Inflammatory macrophage (primary cell): ENCODE measurements around the gene CERT1.

Source experiments
- DNase-seq, 2 donors: peaks; one replicate each; pipeline ENCODE4 v3.0.0-alpha.2; 2020 to 2022

CERT1 gene

DNA sequence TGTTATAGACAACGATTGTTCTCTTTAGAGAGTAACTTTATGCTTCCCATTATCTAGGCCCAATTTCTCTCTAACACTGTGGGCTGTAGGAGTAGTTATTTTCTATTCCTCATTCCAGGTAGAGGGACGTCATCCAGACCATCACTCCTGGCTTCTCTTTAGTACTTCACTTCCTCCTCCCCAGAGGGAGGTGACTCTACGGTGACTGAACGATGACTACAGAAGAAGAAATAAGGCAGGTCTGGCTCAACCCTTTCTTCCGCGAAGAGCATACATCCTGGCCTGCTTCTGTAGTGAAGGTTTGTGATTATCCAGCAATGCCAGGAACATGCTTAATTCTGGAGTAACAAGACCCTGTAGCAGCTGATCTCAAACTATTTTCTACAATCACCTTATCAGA is 123.6 kb downstream of the CERT1 start:
- no peak for DNase-seq

DNA sequence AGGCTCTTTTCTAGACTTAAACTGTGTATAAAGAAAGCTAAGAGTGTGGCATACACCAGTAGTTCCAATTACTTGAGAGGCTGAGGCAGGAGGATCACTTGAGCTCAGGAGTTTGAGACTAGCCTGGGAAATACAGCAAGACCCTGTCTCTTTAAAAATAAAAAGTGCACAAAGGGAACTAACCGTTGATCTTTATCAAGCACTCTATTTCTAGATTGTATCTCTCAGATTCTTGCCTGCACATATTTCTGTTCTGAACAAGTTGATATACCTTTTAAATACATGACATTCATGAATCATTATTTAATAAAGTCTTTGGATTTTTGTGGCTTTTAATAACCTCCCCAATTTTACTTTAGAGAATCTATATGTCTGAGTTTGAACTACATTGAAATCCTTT is 127.2 kb downstream of the CERT1 start:
- DNase-seq: no peak

DNA sequence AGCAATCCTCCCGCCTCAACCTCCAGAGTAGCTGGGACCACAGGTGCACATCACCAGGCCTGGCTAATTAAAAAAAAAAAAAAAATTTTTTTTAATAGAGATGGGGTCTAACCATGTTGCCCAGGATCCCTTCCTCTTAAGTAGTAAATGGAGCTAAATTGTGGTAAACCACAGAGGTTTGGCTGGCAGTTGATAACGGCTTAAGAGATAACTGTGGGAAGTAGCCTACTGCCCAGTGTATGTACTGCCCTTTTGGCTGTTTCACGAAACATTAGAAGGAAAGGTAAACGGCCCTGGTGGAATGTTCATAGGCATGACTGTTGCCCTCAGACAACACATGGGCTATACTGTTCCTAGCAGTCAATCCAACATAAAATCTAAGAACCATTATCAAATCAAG is 130.0 kb downstream of the CERT1 start:
- DNase-seq: no peak

DNA sequence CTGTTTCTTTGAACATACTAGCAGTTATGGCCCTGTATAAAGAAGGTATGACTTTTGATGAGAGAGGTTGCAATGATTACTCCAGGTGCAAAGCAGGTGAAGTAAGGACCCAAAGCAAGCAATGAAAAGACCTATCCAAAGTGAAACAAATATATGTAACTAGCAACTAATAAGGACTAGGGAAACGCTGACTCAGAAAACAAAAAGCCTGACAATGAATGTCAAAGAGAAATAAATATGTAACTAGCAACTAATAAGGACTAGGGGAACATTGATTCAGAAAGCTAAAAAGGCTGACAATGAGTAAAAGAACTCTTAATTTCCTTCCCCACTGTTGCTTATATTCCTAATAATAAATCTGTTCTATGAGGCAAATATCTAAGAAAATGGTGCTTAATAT is 131.3 kb downstream of the CERT1 start:
- no peak for DNase-seq

DNA sequence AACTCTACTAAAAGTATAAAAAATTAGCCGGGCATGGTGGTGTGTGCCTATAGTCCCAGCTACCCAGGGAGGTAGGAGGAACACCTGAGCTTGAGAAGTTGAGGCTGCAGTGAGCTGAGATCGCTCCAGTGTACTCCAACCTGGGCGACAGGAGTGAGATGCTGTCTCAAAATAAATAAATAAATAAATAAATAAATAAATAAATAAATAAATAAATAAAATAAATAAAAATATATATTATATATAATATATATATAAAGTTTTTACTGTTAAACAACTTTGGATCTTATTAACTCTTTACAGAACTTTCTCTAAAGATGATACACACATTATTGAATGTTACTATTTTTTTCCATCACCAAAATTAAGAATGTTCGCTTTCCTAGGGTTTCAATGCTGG is 136.0 kb downstream of the CERT1 start:
- DNase-seq: no peak

DNA sequence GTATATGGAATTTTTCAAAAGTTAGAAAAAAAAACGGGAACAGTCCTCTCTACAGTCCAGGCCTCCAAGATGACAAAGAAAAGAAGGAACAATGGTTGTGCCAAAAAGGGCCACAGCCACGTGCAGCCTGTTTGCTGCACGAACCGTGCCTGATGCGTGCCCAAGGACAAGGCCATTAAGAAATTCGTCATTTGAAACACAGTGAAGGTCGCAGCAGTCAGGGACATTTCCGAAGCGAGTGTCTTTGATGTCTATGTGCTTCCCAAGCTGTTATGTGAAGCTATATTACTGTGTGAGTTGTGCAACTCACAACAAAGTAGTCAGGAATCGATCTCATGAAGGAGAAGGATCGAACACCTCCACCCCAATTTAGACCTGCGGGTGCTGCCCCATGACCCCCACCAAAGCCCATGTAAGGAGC is 137.0 kb downstream of the CERT1 start:
- no peak for DNase-seq

DNA sequence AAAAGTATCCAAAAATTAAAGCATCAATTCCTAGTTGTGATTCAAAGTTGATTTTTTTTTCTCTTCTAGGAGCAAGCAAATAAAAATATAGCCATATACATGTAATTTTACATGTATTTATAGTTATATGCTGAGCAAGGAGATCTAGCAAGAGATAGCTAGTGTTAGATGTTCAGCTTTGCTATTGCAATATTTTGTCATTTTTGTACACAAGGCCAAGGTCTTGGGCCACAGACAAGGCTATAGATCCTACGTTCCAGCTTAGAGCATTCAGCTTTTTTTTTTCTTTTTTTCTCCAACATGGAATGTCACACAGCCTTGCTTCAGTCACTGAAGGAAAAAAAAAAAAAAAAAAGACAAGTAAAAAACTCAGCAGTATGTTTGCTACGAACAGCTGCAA is 137.6 kb downstream of the CERT1 start:
- DNase-seq: no peak

DNA sequence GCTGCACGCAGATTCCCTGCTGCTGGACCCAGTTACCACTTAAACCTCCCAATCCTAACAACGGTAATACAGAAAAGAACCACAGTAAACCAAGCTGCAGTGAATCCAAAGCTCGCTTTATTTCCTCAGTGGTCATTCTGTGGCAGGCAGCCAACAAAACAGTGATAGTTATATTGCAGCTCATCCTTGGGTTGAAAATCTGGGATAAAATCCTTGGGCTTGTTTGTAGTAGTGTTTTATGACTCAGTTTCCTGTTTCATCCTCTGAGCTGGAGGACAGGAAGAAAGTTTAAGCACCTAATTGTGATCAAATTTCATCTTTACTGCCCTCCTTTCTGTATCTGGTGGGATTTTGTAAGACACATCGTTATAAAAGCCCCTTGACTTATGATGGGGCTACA is 143.0 kb downstream of the CERT1 start:
- DNase-seq: no peak

DNA sequence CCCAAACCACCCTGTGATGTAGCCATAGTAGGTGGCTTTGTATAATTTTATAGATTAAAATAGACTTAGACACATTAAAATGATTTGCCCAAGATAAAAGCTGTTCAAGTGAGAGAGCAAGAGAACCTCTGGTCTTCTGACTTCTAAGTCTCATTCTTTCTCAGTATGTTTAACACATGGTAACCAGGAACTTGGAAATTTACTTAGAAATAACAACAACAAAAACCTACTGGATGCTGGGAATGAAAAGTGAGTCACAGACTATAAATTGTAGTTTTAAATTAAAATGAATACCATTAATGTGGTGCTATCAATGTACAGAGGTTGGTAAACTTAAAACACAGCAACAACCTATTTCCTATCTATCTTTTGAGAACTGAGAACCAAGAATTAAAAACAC is 144.0 kb downstream of the CERT1 start:
- DNase-seq: no peak

DNA sequence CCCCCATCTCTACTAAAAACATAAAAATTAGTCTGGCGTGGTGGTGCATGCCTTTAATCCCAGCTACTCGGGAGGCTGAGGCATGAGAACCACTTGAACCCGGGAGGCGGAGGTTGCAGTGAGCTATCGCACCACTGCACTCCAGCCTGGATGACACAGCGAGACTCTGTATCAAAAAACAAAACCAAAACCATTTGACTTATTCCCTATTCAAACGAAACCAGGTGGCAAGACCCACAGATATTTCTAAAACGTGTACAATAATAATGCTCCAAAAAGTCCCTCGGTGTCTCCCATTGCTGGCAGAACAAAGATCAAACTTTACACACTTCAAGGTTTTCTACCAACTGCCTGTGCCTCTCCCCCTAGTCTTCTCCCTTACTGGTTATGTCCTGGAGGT is 144.6 kb downstream of the CERT1 start:
- no peak for DNase-seq

DNA sequence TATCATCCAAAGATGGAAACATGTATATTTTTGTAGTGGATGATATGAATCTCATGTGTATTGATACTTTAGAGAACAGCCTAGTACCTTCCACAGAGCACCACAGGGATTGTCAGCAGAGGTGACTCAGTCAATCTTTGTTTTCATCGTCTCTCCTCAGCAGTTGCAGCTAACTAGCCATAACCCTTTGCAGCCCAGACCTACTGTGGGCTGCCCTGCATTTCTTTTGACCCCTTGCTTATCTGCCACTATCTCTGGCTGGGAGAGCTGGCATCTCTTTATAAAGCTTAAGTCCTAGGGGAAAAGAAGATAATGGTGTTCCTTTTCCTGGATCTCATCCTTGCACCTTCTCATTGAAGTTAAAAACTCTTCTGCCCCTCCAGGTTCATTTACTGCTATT is 145.7 kb downstream of the CERT1 start:
- DNase-seq: no peak

DNA sequence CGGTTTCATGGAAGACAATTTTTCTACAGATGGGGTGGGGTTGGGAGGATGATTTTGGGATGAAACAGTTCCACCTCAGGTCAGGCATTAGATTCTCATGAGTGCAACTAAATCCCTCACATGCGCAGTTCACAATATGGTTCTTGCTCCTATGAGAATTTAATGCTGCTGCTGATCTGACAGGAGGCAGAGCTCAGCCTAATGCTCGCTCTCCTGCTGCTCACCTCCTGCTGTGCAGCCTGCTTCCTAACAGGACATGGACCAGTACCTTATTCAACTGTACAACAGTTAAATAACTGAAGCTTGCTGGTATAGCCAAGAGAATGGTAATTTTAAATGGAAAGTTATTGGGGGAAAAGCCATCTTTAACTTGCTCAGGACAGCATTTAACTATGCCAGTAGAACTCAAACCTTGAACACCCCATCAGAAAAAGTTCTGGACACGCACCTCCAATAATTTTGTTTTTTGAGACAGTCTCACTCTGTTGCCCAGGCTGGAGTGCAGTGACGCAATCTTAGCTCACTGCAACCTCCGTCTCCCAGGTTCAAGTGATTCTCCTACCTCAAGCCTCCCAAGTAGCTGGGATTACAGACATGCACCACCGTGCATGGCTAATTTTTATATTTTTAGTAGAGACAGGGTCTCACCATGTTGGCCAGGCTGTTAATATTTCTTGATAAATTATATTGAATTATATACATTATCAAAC is 146.7 kb downstream of the CERT1 start:
- DNase-seq: no peak

DNA sequence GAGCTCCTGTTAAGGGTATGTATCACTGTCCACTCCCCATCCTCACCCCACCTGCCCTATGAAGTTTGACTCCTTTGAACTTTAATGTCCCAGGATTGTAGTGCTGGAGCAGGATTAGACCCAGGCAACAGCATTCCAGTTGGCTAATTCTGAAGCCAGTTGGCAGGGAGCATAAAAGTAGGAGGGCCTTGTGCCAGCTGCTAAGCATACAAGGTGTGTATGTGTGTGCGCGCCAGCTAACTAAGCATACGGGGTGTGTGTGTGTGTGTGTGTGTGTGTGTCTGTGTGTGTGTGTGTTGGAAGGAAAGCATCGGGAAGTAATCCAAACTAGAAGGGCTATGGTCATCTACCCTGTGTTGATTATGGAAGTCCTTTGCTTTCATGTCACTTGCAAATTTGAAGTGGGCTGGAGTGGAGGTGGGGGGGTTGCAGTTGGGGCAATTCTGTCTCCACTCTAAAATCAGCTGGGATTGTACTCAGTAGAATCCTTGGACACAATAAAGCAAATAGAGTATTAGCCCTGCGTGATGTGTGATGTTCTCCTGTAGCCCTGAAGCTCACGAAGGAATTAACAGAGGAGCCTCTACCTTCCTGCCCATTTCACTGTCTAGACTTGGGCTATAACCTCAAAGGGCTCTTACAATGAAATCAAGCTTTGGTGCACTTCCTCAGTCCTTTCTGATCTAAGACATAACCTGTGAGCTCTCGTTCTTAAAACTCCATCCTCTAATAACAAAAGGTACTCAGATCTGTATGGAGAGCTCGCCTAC is 147.5 kb downstream of the CERT1 start:
- DNase-seq: no peak

DNA sequence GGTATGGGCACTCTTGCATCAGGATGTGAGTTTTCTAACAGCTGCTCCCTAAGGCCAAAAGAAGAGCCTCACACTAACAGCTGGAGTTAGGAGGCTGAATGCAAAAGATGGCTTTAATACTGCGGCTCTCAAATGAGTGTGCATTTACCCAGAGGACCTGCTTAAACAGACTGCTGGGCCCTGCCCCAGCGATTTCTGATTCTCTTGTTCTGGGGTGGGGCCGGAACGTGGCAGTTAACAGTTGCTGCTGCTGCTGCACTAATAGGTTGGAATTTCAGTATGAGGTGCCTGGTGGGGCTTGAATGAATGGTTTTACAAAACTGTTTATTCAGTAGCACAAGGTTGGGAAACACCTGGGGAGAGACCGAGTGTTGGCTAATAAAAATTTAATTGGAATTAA is 148.3 kb downstream of the CERT1 start:
- DNase-seq: no peak

DNA sequence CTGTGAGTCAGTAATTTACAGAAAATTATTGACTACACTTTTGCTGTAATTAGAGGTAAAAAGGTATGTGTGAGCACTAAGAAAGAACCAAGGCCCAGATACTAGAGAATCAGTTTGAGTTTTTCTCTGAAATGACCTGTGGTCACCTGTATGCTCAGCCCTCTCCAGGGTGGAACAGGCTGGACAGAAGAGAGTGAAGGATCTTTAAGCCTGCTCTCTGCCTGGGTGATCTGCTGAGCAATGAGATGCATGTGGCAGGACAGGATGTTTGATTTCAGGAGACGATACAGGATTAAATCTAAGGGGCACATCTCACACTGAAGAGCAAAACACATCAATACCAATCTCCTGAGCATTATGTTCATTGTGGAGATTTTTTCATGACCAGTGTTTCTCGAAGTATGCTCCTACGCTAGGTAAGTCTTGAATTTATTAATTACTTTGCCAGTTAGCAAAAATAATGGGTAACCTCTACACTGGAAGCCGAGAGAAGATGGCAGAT is 148.9 kb downstream of the CERT1 start:
- DNase-seq: no peak

DNA sequence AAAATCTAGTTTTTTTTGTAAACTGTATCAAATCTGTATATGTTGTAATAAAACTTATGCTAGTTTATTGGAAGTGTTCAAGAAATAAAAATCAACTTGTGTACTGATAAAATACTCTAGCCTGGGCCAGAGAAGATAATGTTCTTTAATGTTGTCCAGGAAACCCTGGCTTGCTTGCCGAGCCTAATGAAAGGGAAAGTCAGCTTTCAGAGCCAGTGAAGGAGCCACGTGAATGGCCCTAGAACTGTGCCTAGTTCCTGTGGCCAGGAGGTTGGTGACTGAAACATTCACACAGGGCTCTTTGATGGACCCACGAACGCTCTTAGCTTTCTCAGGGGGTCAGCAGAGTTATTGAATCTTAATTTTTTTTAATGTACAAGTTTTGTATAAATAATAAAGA is 150.1 kb downstream of the CERT1 start:
- no peak for DNase-seq

DNA sequence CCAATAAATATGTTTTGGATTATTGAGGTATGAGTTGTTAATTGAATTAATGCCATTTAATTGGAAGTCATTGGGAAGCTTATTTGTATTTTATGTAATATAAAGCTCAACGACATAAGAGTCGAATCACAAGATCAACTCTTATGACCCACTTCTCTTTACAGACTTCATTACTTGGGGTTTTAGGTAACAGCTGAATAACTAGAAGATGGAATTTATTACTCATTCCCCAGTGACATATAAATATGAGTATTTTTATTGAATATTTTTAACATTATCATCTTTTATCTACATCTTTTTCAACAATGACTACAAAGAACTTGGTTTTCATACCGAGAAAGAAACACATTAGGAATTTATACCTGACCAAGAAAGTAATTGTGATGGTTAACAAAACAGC is 153.3 kb downstream of the CERT1 start:
- no peak for DNase-seq

DNA sequence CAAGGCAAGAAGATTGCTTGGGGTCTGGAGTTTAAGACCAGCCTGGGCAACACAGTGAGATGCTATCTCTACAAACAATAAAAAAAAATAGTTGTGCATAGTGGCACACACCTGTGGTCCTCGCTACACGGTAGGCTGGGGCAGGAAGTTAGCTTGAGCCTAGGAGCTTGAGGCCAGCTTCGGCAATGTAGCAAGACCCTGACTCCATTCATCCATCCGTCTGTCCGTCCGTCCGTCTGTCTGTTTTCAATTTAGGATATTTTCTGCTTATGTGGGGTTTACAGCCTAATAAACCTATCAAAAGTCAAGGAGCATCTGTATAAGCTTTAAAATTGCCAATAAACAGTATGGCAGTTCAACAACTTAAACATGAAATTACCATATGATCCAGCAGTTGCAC is 154.7 kb downstream of the CERT1 start:
- DNase-seq: no peak

DNA sequence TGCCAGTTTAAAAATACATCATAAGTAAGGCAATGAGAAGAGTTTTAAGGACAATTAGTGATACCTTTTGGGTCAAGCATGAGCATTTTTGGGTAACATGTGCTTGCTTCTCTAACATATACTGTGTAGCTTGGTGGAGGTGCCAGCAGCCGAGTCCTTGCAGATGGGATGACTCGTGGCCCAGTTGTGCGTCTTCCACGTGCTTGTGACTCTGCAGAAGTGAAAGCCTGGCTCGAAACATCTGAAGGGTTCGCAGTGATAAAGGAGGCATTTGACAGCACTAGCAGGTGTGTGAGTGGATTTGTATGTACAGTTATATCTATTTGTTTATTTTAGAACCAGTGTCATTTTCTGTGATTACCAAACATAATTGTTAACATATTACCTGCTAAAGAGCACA is 156.2 kb downstream of the CERT1 start:
- DNase-seq: no peak

DNA sequence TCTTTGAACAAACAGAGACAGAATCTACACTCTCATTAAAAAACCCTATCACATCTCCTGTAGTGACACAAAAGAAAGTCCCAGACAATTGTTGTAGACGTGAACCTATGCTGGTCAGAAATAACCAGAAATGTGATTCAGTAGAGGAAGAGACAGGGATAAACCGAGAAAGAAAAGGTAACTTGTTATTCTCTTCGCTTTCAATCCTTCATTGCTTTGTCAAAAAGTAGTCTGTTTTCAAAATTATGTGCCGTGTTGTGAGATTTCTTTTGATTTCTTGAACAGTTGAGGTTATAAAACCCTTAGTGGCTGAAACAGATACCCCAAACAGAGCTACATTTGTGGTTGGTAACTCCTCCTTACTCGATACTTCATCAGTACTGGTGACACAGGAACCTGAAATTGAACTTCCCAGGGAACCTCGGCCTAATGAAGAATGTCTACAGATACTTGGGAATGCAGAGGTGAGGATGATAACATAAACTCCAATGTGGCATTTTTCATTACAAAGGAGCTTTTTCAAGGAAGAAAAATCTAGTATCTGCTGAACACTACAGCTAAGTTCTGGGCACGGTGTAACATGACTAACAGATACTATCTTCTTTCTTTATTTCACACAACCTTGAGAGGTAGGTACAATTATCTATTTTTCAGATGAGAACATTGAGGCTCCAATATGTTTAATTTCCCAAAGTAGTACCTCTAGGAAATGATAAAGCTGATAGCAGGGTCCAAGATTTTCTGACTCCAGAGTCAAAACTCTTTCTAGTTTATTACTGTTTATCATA is 160.1 kb downstream of the CERT1 start:
- no peak for DNase-seq

DNA sequence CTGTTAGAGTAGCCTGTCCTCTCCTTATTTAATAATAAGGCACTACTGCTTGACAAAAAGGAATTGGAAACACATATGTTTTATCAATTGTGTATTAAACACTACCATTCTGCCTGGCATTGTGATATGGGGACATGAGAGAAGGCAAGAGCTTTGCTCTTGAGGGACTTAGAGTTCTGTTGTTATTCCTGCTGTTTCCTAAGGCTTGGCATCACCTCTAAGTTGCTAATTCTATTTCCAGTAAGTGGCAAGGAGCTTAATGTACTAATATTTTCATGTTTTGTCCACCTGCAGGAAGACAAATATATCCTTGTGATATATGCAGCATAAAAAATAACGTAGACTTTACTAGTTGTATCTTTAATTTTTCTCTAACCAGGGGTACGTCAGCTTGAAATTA is 161.8 kb downstream of the CERT1 start:
- DNase-seq: no peak

DNA sequence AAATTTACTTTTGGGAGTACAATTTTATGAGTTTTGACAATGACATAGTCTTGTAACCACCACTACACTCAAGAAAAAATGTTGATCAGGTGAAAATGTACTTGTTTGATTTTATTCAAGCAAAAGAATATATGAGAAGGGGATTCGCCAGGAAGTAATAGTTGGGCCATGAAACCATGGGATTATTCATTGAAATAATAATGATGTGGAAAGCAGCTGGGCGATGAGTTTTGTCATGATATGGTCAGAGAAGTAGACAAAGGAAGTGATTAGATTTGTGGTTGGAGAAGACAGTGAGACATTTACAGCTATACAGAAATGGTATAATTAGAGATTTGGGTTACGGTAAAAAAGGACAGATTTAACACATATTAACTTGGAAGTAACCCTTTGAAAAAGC is 163.2 kb downstream of the CERT1 start:
- no peak for DNase-seq

DNA sequence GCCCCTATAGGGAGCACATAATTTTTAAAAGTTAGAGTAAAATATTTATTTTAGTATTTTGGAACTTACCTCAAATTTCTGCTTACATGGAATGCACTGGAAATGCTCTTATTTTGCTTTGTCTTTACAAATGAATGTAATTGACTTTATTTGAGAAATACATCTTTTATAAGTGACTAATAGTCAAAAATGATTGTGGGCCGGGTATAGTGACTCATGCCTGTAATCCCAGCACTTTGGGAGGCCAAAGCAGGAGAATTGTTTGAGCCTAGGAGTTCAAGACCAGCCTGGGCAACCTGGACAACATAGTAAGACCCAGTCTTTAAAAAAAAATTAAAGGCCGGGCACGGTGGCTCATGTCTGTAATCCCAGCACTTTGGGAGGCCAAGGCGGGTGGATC is 168.6 kb downstream of the CERT1 start:
- DNase-seq: no peak

DNA sequence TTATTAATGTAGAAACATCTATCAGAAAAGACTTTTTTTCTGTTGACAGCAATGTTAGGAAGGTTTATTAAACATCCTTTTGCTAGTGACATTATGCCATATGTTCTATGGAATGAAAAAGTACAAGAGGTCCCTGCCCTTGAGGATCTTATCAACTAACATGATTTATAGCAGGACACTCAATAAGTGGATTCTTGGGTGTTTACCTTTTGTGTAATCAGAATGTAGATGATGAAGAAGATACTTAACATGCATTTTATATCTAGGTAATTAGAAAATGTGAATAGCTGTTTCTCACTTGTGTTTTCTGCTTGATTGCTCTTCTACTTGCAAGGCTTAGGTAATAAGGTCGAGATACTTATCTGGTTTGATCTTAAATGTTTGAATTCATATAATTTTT is 169.5 kb downstream of the CERT1 start:
- no peak for DNase-seq
